H1 (cell line): ENCODE measurements around the gene BABAM2. TPM values are rescaled to one million over a fixed set of nuclear protein-coding genes. Genes with fewer than 3 reads are reported as not detected.

Experiments used
- CTCF ChIA-PET: fragments of 300-600 bp; sonication (Branson Sonifier 250); formaldehyde crosslinking; loops from one replicate; lab custom pipeline; 2021; ENCODE audit not compliant: partially characterized antibody; lab: Charles Lee
- POLR2A ChIA-PET: fragments of 300-600 bp; sonication (Branson Sonifier 250); formaldehyde crosslinking; loops from one replicate; lab custom pipeline; 2021; ENCODE audit warnings: inconsistent platforms; ENCODE audit not compliant: partially characterized antibody; lab: Charles Lee
- DNase-seq, 2 experiments: peaks; one replicate each; pipeline versions ENCODE4 v3.0.0 to v3.0.0-alpha.2; 2010 to 2022; ENCODE audit warnings: low spot score in 2 of 2, low read depth in 1 of 2, mixed read lengths in 1 of 2
- FAIRE-seq: peaks from 2 replicates; lab custom pipeline; 2011; peaks lifted over from hg19 to GRCh38; lab: Jason Lieb, UNC
- H2AFZ ChIP-seq: 2 replicates; pipeline ENCODE4 v1.8.1; 2012; ENCODE audit warnings: low read length, inconsistent platforms
- H2AK5ac ChIP-seq: 2 replicates; pipeline ENCODE4 v1.6.1; 2013; ENCODE audit warnings: low read depth, low read length
- H2BK120ac ChIP-seq: replicated peaks from 2 replicates; pipeline ENCODE3; 2013; ENCODE audit warnings: low read depth, low read length, inconsistent platforms
- H2BK12ac ChIP-seq: 2 replicates; pipeline ENCODE4 v1.6.1; 2013; ENCODE audit warnings: low read depth, low read length
- H2BK15ac ChIP-seq: 2 replicates; pipeline ENCODE4 v1.6.1; 2013; ENCODE audit warnings: low read length
- H2BK20ac ChIP-seq: 2 replicates; pipeline ENCODE4 v1.6.1; 2013; ENCODE audit warnings: low read length
- H2BK5ac ChIP-seq: 2 replicates; pipeline ENCODE4 v1.6.1; 2013; ENCODE audit warnings: low read depth, low read length
- H3K14ac ChIP-seq: 2 replicates; pipeline ENCODE4 v1.6.1; 2013; ENCODE audit warnings: inconsistent platforms; ENCODE audit not compliant: insufficient read length
- H3K18ac ChIP-seq: 2 replicates; pipeline ENCODE4 v1.6.1; 2013; ENCODE audit warnings: low read length; ENCODE audit errors: extremely low read depth
- H3K23ac ChIP-seq: 2 replicates; pipeline ENCODE4 v1.6.1; 2013; ENCODE audit warnings: inconsistent platforms; ENCODE audit not compliant: insufficient read length
- H3K23me2 ChIP-seq: 2 replicates; pipeline ENCODE4 v1.6.1; 2013; ENCODE audit warnings: low read depth, low read length
- H3K27ac ChIP-seq: 2 replicates; pipeline ENCODE4 v1.6.1; 2011; ENCODE audit warnings: low read depth, low read length, inconsistent platforms
- H3K27me3 ChIP-seq, 4 experiments: replicated peaks in 1 of 4; 1 replicate in 1 of 4; 2 replicates in 3 of 4; pipeline versions ENCODE4 v1.6.1 to v1.8.1; 2011 to 2013; ENCODE audit warnings: low read length in 3 of 4, mild to moderate bottlenecking in 3 of 4, inconsistent platforms in 2 of 4, mixed read lengths in 2 of 4, moderate library complexity in 1 of 4; ENCODE audit not compliant: control insufficient read depth in 3 of 4, insufficient read depth in 3 of 4; ENCODE audit errors: extremely low read depth in 1 of 4
- H3K36me3 ChIP-seq, 4 experiments: 2 replicates each; pipeline versions ENCODE4 v1.6.1 to v1.8.1; 2011 to 2013; ENCODE audit warnings: mild to moderate bottlenecking in 4 of 4, low read length in 3 of 4, moderate library complexity in 2 of 4, control low read depth in 1 of 4, inconsistent platforms in 1 of 4; ENCODE audit not compliant: insufficient read depth in 4 of 4, control insufficient read depth in 2 of 4
- H3K4ac ChIP-seq: replicated peaks from 2 replicates; pipeline ENCODE3; 2013; ENCODE audit warnings: low read length, low read depth, mixed read lengths, inconsistent platforms; ENCODE audit not compliant: insufficient read length
- H3K4me1 ChIP-seq, 4 experiments: replicated peaks in 1 of 4; 1 replicate in 1 of 4; 2 replicates in 3 of 4; pipeline versions ENCODE4 v1.6.1 to v1.8.1; 2011 to 2013; ENCODE audit warnings: low read length in 3 of 4, inconsistent platforms in 2 of 4, mixed read lengths in 1 of 4; ENCODE audit not compliant: insufficient read depth in 4 of 4, control insufficient read depth in 3 of 4
- H3K4me2 ChIP-seq, 2 experiments: 2 replicates each; pipeline versions ENCODE4 v1.6.1 to v1.8.1; 2011 to 2013; ENCODE audit warnings: low read depth in 2 of 2, low read length in 2 of 2, control low read depth in 1 of 2, inconsistent platforms in 1 of 2, mild to moderate bottlenecking in 1 of 2; ENCODE audit not compliant: insufficient read depth in 1 of 2
- H3K4me3 ChIP-seq, 4 experiments: fragments of 200-600, 300-600 bp in 1 of 4; sonication (generic), shearing (Covaris generic), sonication (Bioruptor Twin) in 1 of 4; 2 replicates each; pipeline versions ENCODE4 v1.5.1 to v1.8.1; 2011 to 2016; ENCODE audit warnings: low read length in 4 of 4, low read depth in 3 of 4, control low read depth in 2 of 4, inconsistent platforms in 2 of 4, mild to moderate bottlenecking in 2 of 4, mixed read lengths in 1 of 4, moderate library complexity in 1 of 4; ENCODE audit not compliant: insufficient read depth in 2 of 4; ENCODE audit errors: extremely low read depth in 1 of 4
- H3K56ac ChIP-seq: replicated peaks from 2 replicates; pipeline ENCODE3; 2013; ENCODE audit warnings: low read depth, mild to moderate bottlenecking, mixed read lengths, low read length, inconsistent platforms; ENCODE audit not compliant: insufficient read length
- H3K79me1 ChIP-seq: 2 replicates; pipeline ENCODE4 v1.6.1; 2013; ENCODE audit warnings: low read depth, low read length, control low read depth
- H3K79me2 ChIP-seq, 2 experiments: 2 replicates each; pipeline versions ENCODE4 v1.6.1 to v1.8.1; 2012 to 2013; ENCODE audit warnings: low read length in 2 of 2, mild to moderate bottlenecking in 2 of 2, inconsistent platforms in 1 of 2; ENCODE audit not compliant: insufficient read depth in 2 of 2, control insufficient read depth in 1 of 2
- H3K9ac ChIP-seq, 4 experiments: replicated peaks in 1 of 4; 1 replicate in 1 of 4; 2 replicates in 3 of 4; pipeline versions ENCODE4 v1.6.1 to v1.8.1; 2011 to 2013; ENCODE audit warnings: low read depth in 3 of 4, low read length in 3 of 4, control low read depth in 2 of 4, mild to moderate bottlenecking in 2 of 4, moderate library complexity in 2 of 4, inconsistent platforms in 1 of 4; ENCODE audit errors: extremely low read depth in 1 of 4
- H3K9me3 ChIP-seq, 2 experiments: 2 replicates each; pipeline versions ENCODE4 v1.6.1 to v1.8.1; 2012 to 2013; ENCODE audit warnings: mild to moderate bottlenecking in 2 of 2, moderate library complexity in 2 of 2, control low read depth in 1 of 2, inconsistent platforms in 1 of 2, low read depth in 1 of 2, low read length in 1 of 2, mixed read lengths in 1 of 2; ENCODE audit not compliant: insufficient read depth in 2 of 2
- H4K20me1 ChIP-seq, 2 experiments: replicated peaks in 1 of 2; 2 replicates each; pipeline versions ENCODE3 to v1.8.1; 2011 to 2013; ENCODE audit warnings: inconsistent platforms in 2 of 2, low read length in 2 of 2, mild to moderate bottlenecking in 1 of 2; ENCODE audit not compliant: insufficient read depth in 2 of 2, control insufficient read depth in 1 of 2
- H4K5ac ChIP-seq: 2 replicates; pipeline ENCODE4 v1.6.1; 2013; ENCODE audit warnings: low read length, low read depth, mixed read lengths, inconsistent platforms; ENCODE audit not compliant: insufficient read length
- H4K8ac ChIP-seq: 2 replicates; pipeline ENCODE4 v1.8.0; 2013; ENCODE audit warnings: mild to moderate bottlenecking, moderate library complexity, low read length, inconsistent platforms; ENCODE audit not compliant: insufficient read depth; ENCODE audit errors: extremely low read depth
- H4K91ac ChIP-seq: replicated peaks from 2 replicates; pipeline ENCODE3; 2013; ENCODE audit warnings: low read length, mixed read lengths, inconsistent platforms; ENCODE audit not compliant: insufficient read length
- CBX5 ChIP-seq: fragments of 300-800, 300-1000 bp; sonication (generic); IDR thresholded peaks from 2 replicates; pipeline ENCODE4 v1.7.1; 2016; ENCODE audit warnings: antibody characterized with exemption, low read length, low read depth
- CHD2 ChIP-seq: IDR thresholded peaks from 2 replicates; pipeline ENCODE4 v1.6.1; 2012; ENCODE audit warnings: low read length, improper control_type of control experiment
- EP300 ChIP-seq, 2 experiments: IDR thresholded peaks; 1 replicate in 1 of 2; 2 replicates in 1 of 2; pipeline ENCODE4 v1.6.1; 2011 to 2012; ENCODE audit warnings: low read depth in 2 of 2, low read length in 2 of 2, mild to moderate bottlenecking in 2 of 2, borderline replicate concordance in 1 of 2, inconsistent platforms in 1 of 2, moderate library complexity in 1 of 2
- FOSL1 ChIP-seq: IDR thresholded peaks from 2 replicates; pipeline ENCODE4 v1.6.1; 2011; ENCODE audit warnings: mild to moderate bottlenecking, low read depth, low read length, moderate library complexity; ENCODE audit not compliant: insufficient read depth
- HDAC2 ChIP-seq, 2 experiments: fragments of 300-600 bp in 1 of 2; sonication (generic) in 1 of 2; IDR thresholded peaks; 2 replicates each; pipeline ENCODE4 v1.6.1; 2011 to 2012; ENCODE audit warnings: low read depth in 2 of 2, low read length in 2 of 2, mild to moderate bottlenecking in 2 of 2, moderate library complexity in 2 of 2, borderline replicate concordance in 1 of 2, inconsistent platforms in 1 of 2
- HDAC6 ChIP-seq: IDR thresholded peaks from one replicate; pipeline ENCODE4 v1.7.1; 2012; ENCODE audit warnings: low read depth, mild to moderate bottlenecking, inconsistent platforms, low read length, moderate library complexity
- KDM1A ChIP-seq: fragments of 200-600, 300-600 bp; sonication (generic); IDR thresholded peaks from 2 replicates; pipeline ENCODE4 v1.7.1; 2016; ENCODE audit warnings: mild to moderate bottlenecking, low read length, borderline replicate concordance
- POLR2AphosphoS5 ChIP-seq: IDR thresholded peaks from 2 replicates; pipeline ENCODE4 v1.6.1; 2011; ENCODE audit warnings: low read depth, low read length
- TEAD4 ChIP-seq: IDR thresholded peaks from 2 replicates; pipeline ENCODE4 v1.6.1; 2012; ENCODE audit warnings: low read depth, low read length, inconsistent platforms, mixed read lengths
- ZNF274 ChIP-seq: IDR thresholded peaks from 2 replicates; pipeline ENCODE4 v1.7.0; 2012; ENCODE audit warnings: low read length, borderline replicate concordance; ENCODE audit errors: extremely low read depth
- WGBS, 2 experiments: shearing (Covaris generic) in 1 of 2; methylation state at CpG; one replicate each; pipeline versions ENCODE4 v1.1.6 to v1.1.7; 2013 to 2015; ENCODE audit warnings: low lambda C conversion rate in 2 of 2, mixed read lengths in 2 of 2, inconsistent platforms in 1 of 2, low coverage in 1 of 2, missing lambda C conversion rate in 1 of 2; ENCODE audit not compliant: insufficient replicate concordance in 2 of 2, insufficient coverage in 1 of 2, insufficient read length in 1 of 2; ENCODE audit errors: extremely low coverage in 1 of 2, missing lambda C conversion rate in 1 of 2; 5-methylcytosine and 5-hydroxymethylcytosine counted together
- polyA plus RNA-seq, 7 experiments: library from polyadenylated mRNA; depleted of rRNA in 3 of 7; stranded (reverse) in 5 of 7; unstranded in 2 of 7; fragments of >200 nt in 5 of 7; fragments of 200-250 nt in 2 of 7; gene quantifications; 1 replicate in 5 of 7; 2 replicates in 1 of 7; 4 replicates in 1 of 7; pipeline versions ENCODE4 v1.2.1 to v1.2.3, GENCODE V29; 2011 to 2013; ENCODE audit warnings: missing spikeins in 2 of 7, mixed read lengths in 2 of 7
- total RNA-seq: library from RNA; stranded (reverse); fragmentation: NEBNext Ultra II Directional; extraction: Animal tissue kit (Norgen Biotek cat#: 25700); gene quantifications from 2 replicates; pipeline ENCODE4 v1.2.1, GENCODE V29; 2021
- TF ChIP-seq, protein P1 (sequence below): IDR thresholded peaks from 2 replicates; pipeline ENCODE4 v1.6.1; 2012; ENCODE audit warnings: inconsistent platforms
- TF ChIP-seq, protein P2 (sequence below): IDR thresholded peaks from 2 replicates; pipeline ENCODE4 v1.6.1; 2011; ENCODE audit warnings: low read length, improper control_type of control experiment

Gene BABAM2
- total and polyA plus RNA-seq, 2 of the 8 experiments (the other 6 are each of a cell fraction or from before 2014, with no cell fraction given) = 15.8 to 20.9 TPM

DNA sequence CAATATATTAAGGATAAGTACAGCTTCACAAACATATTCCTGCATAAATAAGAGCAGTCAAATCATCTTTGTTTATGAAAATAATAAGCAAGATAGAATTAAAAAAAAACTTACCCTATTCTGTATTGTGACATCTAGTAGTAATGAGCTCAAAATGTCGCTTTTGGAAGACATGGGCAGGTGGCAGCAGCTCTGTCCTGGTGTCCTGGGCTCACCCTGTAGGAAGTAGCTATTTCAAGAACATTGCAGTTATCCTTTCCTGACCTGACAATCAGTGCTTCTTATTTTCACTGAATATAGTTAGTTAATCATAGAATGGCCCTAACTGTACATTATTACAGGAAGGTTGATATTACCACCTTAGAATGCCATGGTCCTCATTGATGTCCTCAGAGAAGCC, 229.1 kb downstream of the BABAM2 start:
- Histone ChIP-seq H3K9ac (no peak overlapping the region), H3K27ac (no peak overlapping the region), H2AK5ac (no peak overlapping the region), H2BK120ac (no peak overlapping the region), H3K23me2 (no peaks in the 10 kb centered on the region), H2BK12ac (no peak overlapping the region), H2BK15ac (no peak overlapping the region), H2AFZ (no peak overlapping the region), H4K5ac (no peak overlapping the region), H2BK5ac (no peak overlapping the region), H4K8ac (no peak overlapping the region), H3K79me2 (no peaks in the 10 kb centered on the region), H3K4me3 (no peak overlapping the region), H3K23ac (no peak overlapping the region), H3K18ac (no peak overlapping the region), H3K27me3 (no peaks in the 10 kb centered on the region), H3K9me3 (no peaks in the 10 kb centered on the region), H4K20me1 (no peaks in the 10 kb centered on the region), H3K4me1 (no peaks in the 10 kb centered on the region), H3K14ac (no peak overlapping the region), H3K36me3 (no peaks in the 10 kb centered on the region), H2BK20ac (no peak overlapping the region), H3K4me2 (no peak overlapping the region), H4K91ac (no peak overlapping the region), H3K4ac (no peak overlapping the region), H3K56ac (no peak overlapping the region), H3K79me1 (no peaks in the 10 kb centered on the region; the same call in 1 of the 2 replicates)
- DNase-seq = no peak
- ChIA-PET CTCF (no interaction called here), POLR2A (no interaction called here)
- no peak for FAIRE-seq
- TF ChIP-seq EP300 (IDR thresholded peaks at IDR 0.05; ENCODE audit: borderline replicate concordance in 1 of 2, low read depth in 2 of 2, low read length in 2 of 2) = no peak
- TF ChIP-seq, protein P1, sequence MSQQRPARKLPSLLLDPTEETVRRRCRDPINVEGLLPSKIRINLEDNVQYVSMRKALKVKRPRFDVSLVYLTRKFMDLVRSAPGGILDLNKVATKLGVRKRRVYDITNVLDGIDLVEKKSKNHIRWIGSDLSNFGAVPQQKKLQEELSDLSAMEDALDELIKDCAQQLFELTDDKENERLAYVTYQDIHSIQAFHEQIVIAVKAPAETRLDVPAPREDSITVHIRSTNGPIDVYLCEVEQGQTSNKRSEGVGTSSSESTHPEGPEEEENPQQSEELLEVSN = no peak
- TF ChIP-seq ZNF274 = no peak
- TF ChIP-seq, protein P2, sequence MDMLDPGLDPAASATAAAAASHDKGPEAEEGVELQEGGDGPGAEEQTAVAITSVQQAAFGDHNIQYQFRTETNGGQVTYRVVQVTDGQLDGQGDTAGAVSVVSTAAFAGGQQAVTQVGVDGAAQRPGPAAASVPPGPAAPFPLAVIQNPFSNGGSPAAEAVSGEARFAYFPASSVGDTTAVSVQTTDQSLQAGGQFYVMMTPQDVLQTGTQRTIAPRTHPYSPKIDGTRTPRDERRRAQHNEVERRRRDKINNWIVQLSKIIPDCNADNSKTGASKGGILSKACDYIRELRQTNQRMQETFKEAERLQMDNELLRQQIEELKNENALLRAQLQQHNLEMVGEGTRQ = no peak
- TF ChIP-seq POLR2AphosphoS5 = no peak
- no peak for TF ChIP-seq CBX5
- TF ChIP-seq CHD2 = no peak
- TF ChIP-seq TEAD4 = no peak
- no peak for TF ChIP-seq HDAC2 (IDR thresholded peaks at IDR 0.05; ENCODE audit: borderline replicate concordance in 1 of 2, low read depth in 2 of 2, low read length in 2 of 2)
- TF ChIP-seq KDM1A = no peak
- TF ChIP-seq HDAC6 = no peak
- TF ChIP-seq FOSL1 = no peak
- WGBS, 2 experiments = 95% methylated on average over 1 of the region's 1 CpG; no CpG with 5 or more reads in 1 of the 2 experiments
